ENCODE data around the gene SNRPB.

The SNRPB gene

GRCh38 chr20:2470423-2471193 is at the start of gene SNRPB:
Gene SNRPB, minus strand, starts transcription at chr20:2470789. Its CDS starts 99 bp downstream, at chr20:2470690.
- peak within 1 kb of the TSS; percentile 100 for H3K9ac ChIP-seq (ENCODE audit: low read depth, low read length)
- peaks cover 14% of the 10 kb centered on the region; the same call in 1 of the 2 replicates for H3K4me1 ChIP-seq (ENCODE audit: insufficient read depth, low read length)
- no peaks in the 10 kb centered on the region for H3K9me3 ChIP-seq (ENCODE audit: insufficient read depth, low read depth, low read length)
- H3K36me3 ChIP-seq (ENCODE audit: insufficient read depth, low read depth, low read length): peaks cover 42% of the 10 kb centered on the region
- peak within 1 kb of the TSS; percentile 98 for H3K4me3 ChIP-seq (ENCODE audit: low read length)
- H3K27ac ChIP-seq (ENCODE audit: low read length): peak within 1 kb of the TSS; percentile 88
- no peaks in the 10 kb centered on the region for H3K27me3 ChIP-seq (ENCODE audit: insufficient read depth, low read length)

GRCh38 chr20:2519115-2519809 is 48.7 kb upstream of the SNRPB start:
- H3K36me3 ChIP-seq (ENCODE audit: insufficient read depth, low read depth, low read length): no peaks in the 10 kb centered on the region
- no peak overlapping the region for H3K9ac ChIP-seq (ENCODE audit: low read depth, low read length)
- no peaks in the 10 kb centered on the region for H3K4me1 ChIP-seq (ENCODE audit: insufficient read depth, low read length)
- no peaks in the 10 kb centered on the region for H3K9me3 ChIP-seq (ENCODE audit: insufficient read depth, low read depth, low read length)
- H3K27ac ChIP-seq (ENCODE audit: low read length): no peak overlapping the region
- H3K4me3 ChIP-seq (ENCODE audit: low read length): no peak overlapping the region
- peaks cover 98% of the 10 kb centered on the region for H3K27me3 ChIP-seq (ENCODE audit: insufficient read depth, low read length)

DNA sequence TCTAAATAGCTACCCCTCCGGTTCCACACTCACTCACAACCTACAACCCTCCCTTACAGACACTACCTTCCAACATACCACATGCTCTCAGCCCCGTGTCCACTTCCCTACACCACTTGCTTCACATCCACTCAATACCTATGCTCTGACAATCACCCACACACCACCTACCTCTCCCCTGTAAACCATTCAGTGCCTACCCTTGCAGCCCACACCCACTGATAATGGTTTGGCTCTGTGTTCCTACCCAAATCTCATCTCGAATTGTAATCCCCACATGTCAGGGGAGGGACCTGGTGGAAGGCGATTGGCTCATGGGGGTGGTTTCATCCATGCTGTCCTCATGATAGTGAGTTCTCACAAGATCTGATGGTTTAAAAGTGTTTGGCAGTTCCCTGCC is 48.0 kb upstream of the SNRPB start:
- Histone ChIP-seq H3K27ac (ENCODE audit: low read length) (no peak overlapping the region), H3K9ac (ENCODE audit: low read depth, low read length) (no peak overlapping the region), H3K27me3 (ENCODE audit: insufficient read depth, low read length) (peaks cover 98% of the 10 kb centered on the region), H3K4me3 (ENCODE audit: low read length) (no peak overlapping the region), H3K36me3 (ENCODE audit: insufficient read depth, low read depth, low read length) (no peaks in the 10 kb centered on the region), H3K9me3 (ENCODE audit: insufficient read depth, low read depth, low read length) (no peaks in the 10 kb centered on the region), H3K4me1 (ENCODE audit: insufficient read depth, low read length) (no peaks in the 10 kb centered on the region)

DNA sequence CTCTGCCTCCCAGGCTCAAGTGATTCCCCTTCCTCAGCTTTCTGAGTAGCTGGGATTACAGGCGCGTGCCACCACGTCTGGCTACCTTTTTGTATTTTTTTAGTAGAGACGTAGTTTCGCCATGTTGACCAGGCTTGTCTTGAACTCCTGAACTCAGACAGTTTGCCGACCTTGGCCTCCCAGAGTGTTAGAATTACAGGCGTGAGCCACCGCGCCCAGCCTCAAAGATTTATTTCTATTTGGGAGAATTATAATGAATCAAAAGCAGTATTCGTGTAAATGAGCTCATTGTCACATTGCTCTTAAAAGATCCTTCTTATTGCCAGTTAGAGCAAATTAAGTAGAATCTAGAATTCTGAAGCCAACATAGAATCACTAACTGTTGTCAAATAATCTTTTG is 47.5 kb upstream of the SNRPB start:
- peaks cover 98% of the 10 kb centered on the region for H3K27me3 ChIP-seq (ENCODE audit: insufficient read depth, low read length)
- no peaks in the 10 kb centered on the region for H3K9me3 ChIP-seq (ENCODE audit: insufficient read depth, low read depth, low read length)
- no peak overlapping the region for H3K4me3 ChIP-seq (ENCODE audit: low read length)
- H3K36me3 ChIP-seq (ENCODE audit: insufficient read depth, low read depth, low read length): no peaks in the 10 kb centered on the region
- no peak overlapping the region for H3K27ac ChIP-seq (ENCODE audit: low read length)
- H3K9ac ChIP-seq (ENCODE audit: low read depth, low read length): no peak overlapping the region
- no peaks in the 10 kb centered on the region for H3K4me1 ChIP-seq (ENCODE audit: insufficient read depth, low read length)

GRCh38 chr20:2516399-2516798 is 45.8 kb upstream of the SNRPB start:
- peaks cover 98% of the 10 kb centered on the region for H3K27me3 ChIP-seq (ENCODE audit: insufficient read depth, low read length)
- H3K4me3 ChIP-seq (ENCODE audit: low read length): no peak overlapping the region
- H3K9ac ChIP-seq (ENCODE audit: low read depth, low read length): no peak overlapping the region
- no peaks in the 10 kb centered on the region for H3K9me3 ChIP-seq (ENCODE audit: insufficient read depth, low read depth, low read length)
- H3K27ac ChIP-seq (ENCODE audit: low read length): no peak overlapping the region
- no peaks in the 10 kb centered on the region for H3K36me3 ChIP-seq (ENCODE audit: insufficient read depth, low read depth, low read length)
- H3K4me1 ChIP-seq (ENCODE audit: insufficient read depth, low read length): no peaks in the 10 kb centered on the region

DNA sequence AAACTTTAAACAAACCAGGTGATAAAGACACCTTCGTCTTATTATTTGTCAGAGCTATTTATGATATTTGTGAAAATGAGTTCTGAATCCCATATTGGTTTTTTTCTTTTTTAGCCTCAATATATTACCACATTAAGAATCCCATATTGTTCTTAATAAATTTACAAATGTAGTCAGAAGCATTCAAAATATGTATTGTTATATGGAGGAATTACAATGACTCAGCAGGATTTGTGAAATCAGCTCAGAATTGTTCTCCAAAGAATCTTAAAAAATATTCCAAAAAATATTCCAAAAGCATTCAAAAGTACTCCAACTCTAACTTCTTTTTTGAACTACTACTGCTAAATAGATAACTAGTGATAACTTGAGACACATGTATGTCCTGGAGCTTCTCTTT is 44.6 kb upstream of the SNRPB start:
- H3K4me3 ChIP-seq (ENCODE audit: low read length): no peak overlapping the region
- H3K27me3 ChIP-seq (ENCODE audit: insufficient read depth, low read length): peaks cover 98% of the 10 kb centered on the region
- H3K9ac ChIP-seq (ENCODE audit: low read depth, low read length): no peak overlapping the region
- peaks cover under 1% of the 10 kb centered on the region; the same call in 1 of the 2 replicates for H3K4me1 ChIP-seq (ENCODE audit: insufficient read depth, low read length)
- H3K9me3 ChIP-seq (ENCODE audit: insufficient read depth, low read depth, low read length): no peaks in the 10 kb centered on the region
- H3K36me3 ChIP-seq (ENCODE audit: insufficient read depth, low read depth, low read length): no peaks in the 10 kb centered on the region
- H3K27ac ChIP-seq (ENCODE audit: low read length): no peak overlapping the region

- Histone ChIP-seq H3K4me3 (ENCODE audit: low read length) (peak overlapping the region; percentile 73; the same call in 1 of the 2 replicates), H3K27me3 (ENCODE audit: insufficient read depth, low read length) (peaks cover 69% of the 10 kb centered on the region)
Observed at GRCh38 chr20:2509794-2510193, 39.2 kb upstream of the SNRPB start.

DNA sequence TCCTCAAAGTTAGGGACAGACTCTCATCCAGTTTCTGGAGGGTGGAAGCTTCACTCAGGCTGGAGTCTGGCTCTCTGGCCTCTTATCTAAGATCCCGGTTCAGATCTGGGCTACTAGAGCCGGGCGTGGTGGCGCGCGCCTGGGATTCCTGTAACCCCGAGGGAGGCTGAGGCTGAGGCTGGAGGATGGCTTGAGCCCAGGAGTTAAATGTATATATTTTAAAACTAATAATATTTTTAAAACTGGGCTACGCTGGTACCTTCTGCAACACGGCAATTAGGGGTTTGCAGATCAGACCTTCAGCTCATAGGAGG is 38.8 kb upstream of the SNRPB start:
- Histone ChIP-seq H3K27ac (ENCODE audit: low read length) (no peak overlapping the region), H3K4me1 (ENCODE audit: insufficient read depth, low read length) (peaks cover 4% of the 10 kb centered on the region; the same call in 1 of the 2 replicates), H3K9ac (ENCODE audit: low read depth, low read length) (peak overlapping the region; percentile 47; the same call in 1 of the 2 replicates), H3K36me3 (ENCODE audit: insufficient read depth, low read depth, low read length) (no peaks in the 10 kb centered on the region), H3K4me3 (ENCODE audit: low read length) (peak overlapping the region; percentile 73), H3K9me3 (ENCODE audit: insufficient read depth, low read depth, low read length) (no peaks in the 10 kb centered on the region), H3K27me3 (ENCODE audit: insufficient read depth, low read length) (peaks cover 66% of the 10 kb centered on the region)

More at GRCh38 chr20:2509794-2510193, 39.2 kb upstream of the SNRPB start:
- H3K9me3 ChIP-seq (ENCODE audit: insufficient read depth, low read depth, low read length): no peaks in the 10 kb centered on the region
- no peak overlapping the region for H3K27ac ChIP-seq (ENCODE audit: low read length)
- H3K4me1 ChIP-seq (ENCODE audit: insufficient read depth, low read length): peaks cover 4% of the 10 kb centered on the region; the same call in 1 of the 2 replicates
- no peak overlapping the region for H3K9ac ChIP-seq (ENCODE audit: low read depth, low read length)
- H3K36me3 ChIP-seq (ENCODE audit: insufficient read depth, low read depth, low read length): no peaks in the 10 kb centered on the region

GRCh38 chr20:2508631-2509467 is 38.3 kb upstream of the SNRPB start, which contains the start of gene ZNF343:
Gene ZNF343, minus strand, starts transcription at chr20:2508915. Its CDS starts 15,020 bp downstream, at chr20:2493895.
- Histone ChIP-seq H3K4me1 (ENCODE audit: insufficient read depth, low read length) (peaks cover 4% of the 10 kb centered on the region; the same call in 1 of the 2 replicates), H3K27ac (ENCODE audit: low read length) (peak within 1 kb of the TSS; percentile 41), H3K9me3 (ENCODE audit: insufficient read depth, low read depth, low read length) (no peaks in the 10 kb centered on the region), H3K4me3 (ENCODE audit: low read length) (peak within 1 kb of the TSS; percentile 73), H3K36me3 (ENCODE audit: insufficient read depth, low read depth, low read length) (no peaks in the 10 kb centered on the region), H3K27me3 (ENCODE audit: insufficient read depth, low read length) (peaks cover 60% of the 10 kb centered on the region), H3K9ac (ENCODE audit: low read depth, low read length) (peak within 1 kb of the TSS; percentile 47; the same call in 1 of the 2 replicates)

DNA sequence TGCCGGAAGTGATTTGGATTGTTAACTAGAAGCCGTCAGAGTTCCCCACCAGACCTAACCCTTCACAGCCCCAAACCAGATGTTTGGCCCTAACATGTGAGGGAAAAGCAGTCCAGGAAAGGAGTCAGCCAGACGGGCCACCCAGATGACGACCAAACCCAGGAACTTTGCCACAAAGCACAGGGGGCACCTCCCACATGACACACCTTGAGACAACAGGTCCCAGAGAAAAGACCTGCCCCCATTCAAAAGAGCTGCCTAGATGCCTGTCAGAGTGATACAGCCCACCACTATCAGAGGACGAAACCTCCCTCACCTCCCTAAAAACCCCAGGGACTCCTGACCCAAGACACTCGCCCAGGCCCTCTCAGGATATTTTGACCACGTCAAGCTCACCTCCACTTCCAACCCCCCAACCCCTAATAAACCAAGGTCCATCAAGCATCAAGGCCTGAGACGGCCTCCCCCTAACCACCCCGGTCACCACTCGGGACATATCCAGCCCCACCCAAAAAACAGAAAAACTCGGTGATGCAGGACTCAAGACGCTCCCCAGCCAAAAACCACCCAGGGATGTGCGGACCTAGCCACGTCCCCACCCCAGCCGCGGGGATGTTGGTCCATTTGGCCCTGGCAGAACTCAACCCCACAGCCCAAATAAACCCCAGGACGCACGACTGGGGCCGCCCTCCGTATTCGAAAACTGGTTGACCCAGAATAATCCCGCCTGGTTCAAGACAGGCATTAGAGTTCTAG is 37.5 kb upstream of the SNRPB start:
- H3K27ac ChIP-seq (ENCODE audit: low read length): no peak overlapping the region
- peak overlapping the region; percentile 73 for H3K4me3 ChIP-seq (ENCODE audit: low read length)
- no peaks in the 10 kb centered on the region for H3K36me3 ChIP-seq (ENCODE audit: insufficient read depth, low read depth, low read length)
- peaks cover 52% of the 10 kb centered on the region for H3K27me3 ChIP-seq (ENCODE audit: insufficient read depth, low read length)
- peaks cover 4% of the 10 kb centered on the region; the same call in 1 of the 2 replicates for H3K4me1 ChIP-seq (ENCODE audit: insufficient read depth, low read length)
- no peaks in the 10 kb centered on the region for H3K9me3 ChIP-seq (ENCODE audit: insufficient read depth, low read depth, low read length)
- H3K9ac ChIP-seq (ENCODE audit: low read depth, low read length): peak overlapping the region; percentile 47; the same call in 1 of the 2 replicates

DNA sequence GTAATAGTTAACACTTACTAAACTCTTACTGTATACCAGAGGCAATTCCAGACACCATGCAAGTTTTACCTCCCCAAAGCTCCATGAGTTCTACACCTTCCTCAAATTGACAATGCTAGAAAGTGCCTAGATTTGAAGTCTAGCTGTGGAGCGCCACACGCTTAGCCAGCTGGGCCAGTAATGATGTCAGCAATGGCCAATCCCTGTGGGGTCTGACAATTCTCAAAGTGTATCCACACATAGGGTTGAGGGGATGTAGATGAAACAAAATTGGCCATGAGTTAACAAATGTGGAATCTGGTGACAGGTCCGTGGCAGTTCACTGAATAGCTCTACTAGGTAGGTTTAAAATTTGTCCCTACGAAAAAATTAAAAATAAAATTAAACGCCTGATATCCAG is 36.9 kb upstream of the SNRPB start:
- Histone ChIP-seq H3K9me3 (ENCODE audit: insufficient read depth, low read depth, low read length) (no peaks in the 10 kb centered on the region), H3K9ac (ENCODE audit: low read depth, low read length) (no peak overlapping the region), H3K27ac (ENCODE audit: low read length) (no peak overlapping the region), H3K36me3 (ENCODE audit: insufficient read depth, low read depth, low read length) (no peaks in the 10 kb centered on the region), H3K4me3 (ENCODE audit: low read length) (no peak overlapping the region), H3K4me1 (ENCODE audit: insufficient read depth, low read length) (peaks cover 4% of the 10 kb centered on the region; the same call in 1 of the 2 replicates), H3K27me3 (ENCODE audit: insufficient read depth, low read length) (peaks cover 46% of the 10 kb centered on the region)
